H7 (cell line): ENCODE results near the gene LITAF. TPM values are rescaled to one million over a fixed set of nuclear protein-coding genes. Genes with fewer than 3 reads are reported as not detected.
A peak's percentile ranks its signal among the peaks of the same experiment; 100 is the strongest.
"Not testable (repeated sequence)": the region's sequence is repeated elsewhere in the genome, so short reads cannot be mapped to it uniquely, and the experiment has no call there.

Experiments used
- DNase-seq: peaks from one replicate; pipeline ENCODE4 v3.0.0; 2012
- H3K27me3 ChIP-seq: 2 replicates; pipeline ENCODE4 v1.6.0; 2011; ENCODE audit warnings: mild to moderate bottlenecking, low read length; ENCODE audit not compliant: control insufficient read depth, insufficient read depth
- H3K36me3 ChIP-seq: replicated peaks from 2 replicates; pipeline ENCODE4 v1.5.1; 2011; ENCODE audit warnings: low read length; ENCODE audit not compliant: control insufficient read depth, insufficient read depth
- H3K4me3 ChIP-seq: 2 replicates; pipeline ENCODE4 v1.5.1; 2011; ENCODE audit warnings: low read depth, mild to moderate bottlenecking, control low read depth, low read length, moderate library complexity; ENCODE audit not compliant: insufficient read depth
- total RNA-seq: library from RNA; depleted of rRNA; stranded (reverse); fragments of >200 nt; shearing (Covaris generic); gene quantifications from 2 replicates; pipeline ENCODE4 v1.2.3, GENCODE V29; 2014

Gene LITAF
- total RNA-seq, 1 experiment from 2014 or later: 71.8 TPM

DNA sequence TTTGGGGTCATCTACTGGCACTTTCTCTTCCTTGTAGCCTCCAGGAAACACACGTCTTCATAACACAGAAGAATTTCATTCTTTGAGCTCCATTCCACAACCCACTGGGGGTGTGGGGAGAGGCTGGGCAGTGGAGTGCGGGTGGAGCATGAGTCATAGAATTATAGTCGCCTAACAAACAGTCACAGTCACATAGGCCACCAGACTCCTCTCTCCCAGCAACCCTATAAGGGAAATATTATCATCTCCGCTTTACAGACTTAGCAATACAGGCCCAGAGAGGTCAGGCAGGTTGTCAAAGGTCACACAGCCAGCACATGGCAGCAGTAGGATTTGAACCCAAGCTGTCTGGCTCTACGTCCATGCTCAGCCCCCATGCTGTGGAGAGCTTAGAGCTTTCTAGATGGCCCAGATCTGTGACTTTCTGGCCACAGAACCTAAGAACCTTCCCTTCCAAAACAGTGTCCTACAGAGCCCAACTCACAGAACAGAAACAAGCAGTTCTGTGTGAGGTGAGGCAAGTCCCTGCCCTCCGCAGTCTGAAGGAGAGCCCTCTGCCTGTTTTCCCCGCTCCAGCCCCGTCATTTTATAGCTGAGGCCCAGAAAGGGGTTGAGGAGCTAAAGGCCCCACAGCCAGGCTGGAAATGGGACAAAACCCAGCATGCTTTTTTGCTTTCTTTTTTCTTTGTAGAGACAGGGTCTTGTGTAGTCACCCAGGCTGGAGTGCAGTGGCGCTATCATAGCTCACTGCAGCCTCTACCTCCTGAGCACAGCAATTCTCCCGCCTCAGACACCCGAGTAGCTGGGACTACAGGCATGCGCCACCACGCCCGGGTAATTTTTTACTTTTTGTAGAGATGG lies 10.7 kb upstream of the LITAF start:
- H3K4me3 ChIP-seq: no peak overlapping the region
- DNase-seq: no peak
- H3K36me3 ChIP-seq: no peaks in the 10 kb centered on the region
- no peaks in the 10 kb centered on the region for H3K27me3 ChIP-seq

DNA sequence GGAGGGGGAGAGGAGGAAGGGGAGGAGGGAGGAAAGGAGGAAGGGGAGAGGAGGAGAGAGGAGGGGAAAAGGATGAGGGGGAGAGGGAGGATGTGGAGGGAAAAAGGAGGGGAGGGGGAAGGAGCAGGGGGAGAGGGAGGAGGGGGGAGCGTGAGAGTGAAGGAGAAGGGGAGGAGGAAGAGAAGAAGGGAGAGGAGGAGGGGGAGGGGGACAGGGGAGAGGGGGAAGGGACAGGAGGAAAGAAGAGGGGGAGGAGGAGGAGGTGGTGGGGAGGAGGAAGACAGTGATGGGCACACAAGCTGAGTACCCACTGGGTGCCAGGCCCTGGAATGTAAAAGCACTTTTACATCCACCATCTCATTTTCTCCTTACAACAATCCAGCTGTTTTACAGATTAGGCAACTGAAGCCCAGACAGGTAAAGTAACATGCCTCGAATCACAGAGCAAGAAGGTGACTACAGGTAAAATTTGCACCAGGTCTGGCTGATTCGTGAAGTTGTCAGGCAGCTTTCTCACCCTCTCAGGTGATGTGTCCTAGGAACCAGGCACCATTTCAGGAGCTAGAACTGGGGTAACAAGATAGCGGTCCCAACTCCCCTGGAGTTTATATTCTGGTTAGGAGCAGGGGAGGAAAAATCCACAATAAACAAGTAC lies 10.0 kb upstream of the LITAF start:
- Histone ChIP-seq H3K27me3 (no peaks in the 10 kb centered on the region), H3K4me3 (no peak overlapping the region), H3K36me3 (no peaks in the 10 kb centered on the region)
- peak; percentile 43 for DNase-seq

DNA sequence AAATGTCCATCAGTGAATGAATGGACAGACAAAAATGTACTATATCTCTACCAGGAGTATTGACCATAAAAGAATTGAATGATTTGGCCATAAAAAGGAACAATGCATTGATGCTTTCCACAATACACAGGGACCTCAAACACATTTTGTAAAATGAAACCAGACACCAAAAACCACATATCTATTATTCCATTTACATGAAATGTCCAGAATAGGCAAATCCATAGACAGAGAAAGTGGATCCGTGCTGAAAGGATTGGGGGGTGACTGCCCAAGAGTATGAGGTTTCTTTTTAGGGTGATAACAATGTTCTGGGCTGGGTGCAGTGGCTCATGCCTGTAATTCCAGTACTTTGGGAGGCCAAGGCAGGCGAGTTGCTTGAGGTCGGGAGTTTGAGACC lies 6.9 kb upstream of the LITAF start:
- H3K4me3 ChIP-seq: no peak overlapping the region
- no peak for DNase-seq
- H3K36me3 ChIP-seq: no peaks in the 10 kb centered on the region
- H3K27me3 ChIP-seq: no peaks in the 10 kb centered on the region

DNA sequence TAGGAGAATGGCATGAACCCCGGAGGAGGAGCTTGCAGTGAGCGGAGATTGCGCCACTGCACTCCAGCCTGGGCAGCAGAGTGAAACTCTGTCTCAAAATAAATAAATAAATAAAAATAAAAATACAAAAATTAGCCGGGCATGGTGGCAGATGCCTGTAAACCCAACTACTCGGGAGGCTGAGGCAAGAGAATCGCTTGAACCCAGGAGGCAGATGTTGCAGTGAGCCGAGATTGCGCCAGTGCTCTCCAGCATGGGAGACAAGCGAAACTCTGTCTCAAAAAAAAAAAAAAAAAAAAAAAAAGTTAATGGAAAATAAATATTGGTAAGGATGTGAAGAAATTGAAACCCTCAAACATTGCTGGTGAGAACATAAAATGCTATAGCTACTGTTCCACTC lies 6.4 kb upstream of the LITAF start:
- not testable (repeated sequence) for DNase-seq, H3K27me3 ChIP-seq, H3K36me3 ChIP-seq, H3K4me3 ChIP-seq

DNA sequence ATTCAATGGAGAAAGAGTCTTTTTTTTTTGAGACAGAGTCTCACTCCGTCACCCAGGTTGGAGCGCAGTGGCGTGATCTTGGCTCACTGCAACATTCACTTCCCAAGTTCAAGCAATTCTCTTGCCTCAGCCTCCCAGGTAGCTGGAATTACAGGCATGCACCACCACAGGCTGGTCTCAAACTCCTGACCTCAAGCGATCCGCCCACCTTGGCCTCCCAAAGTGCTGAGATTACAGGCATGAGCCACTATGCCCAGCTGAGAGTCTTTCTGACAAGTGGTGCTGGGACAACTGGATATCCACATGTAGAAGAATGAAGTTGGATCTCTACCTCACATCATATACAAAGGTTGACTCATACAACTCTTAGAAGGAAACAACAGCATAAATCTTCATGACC lies 4.9 kb upstream of the LITAF start:
- H3K27me3 ChIP-seq: not testable (repeated sequence)

DNA sequence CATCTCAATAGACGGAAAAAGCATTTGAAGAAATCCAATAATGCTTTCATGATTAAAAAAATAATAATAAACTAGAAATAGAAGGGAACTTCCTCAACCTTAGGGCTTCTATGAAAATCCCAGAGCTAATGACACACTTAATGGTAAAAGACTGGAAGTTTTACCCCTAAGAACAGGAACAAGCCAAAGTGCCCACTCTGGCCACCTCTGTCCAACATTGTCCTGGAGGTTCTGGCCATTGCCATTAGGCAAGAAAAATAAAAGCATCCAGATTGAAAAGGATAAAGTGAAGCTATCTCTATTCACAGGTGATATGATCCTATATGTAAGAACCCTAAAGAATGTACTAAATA lies 2.5 kb upstream of the LITAF start:
- no peak overlapping the region for H3K4me3 ChIP-seq
- no peaks in the 10 kb centered on the region for H3K36me3 ChIP-seq
- DNase-seq: no peak
- peaks cover 4% of the 10 kb centered on the region for H3K27me3 ChIP-seq

More for the DNA sequence above, 4.9 kb upstream of the LITAF start:
- H3K4me3 ChIP-seq, DNase-seq, H3K36me3 ChIP-seq: not testable (repeated sequence)

DNA sequence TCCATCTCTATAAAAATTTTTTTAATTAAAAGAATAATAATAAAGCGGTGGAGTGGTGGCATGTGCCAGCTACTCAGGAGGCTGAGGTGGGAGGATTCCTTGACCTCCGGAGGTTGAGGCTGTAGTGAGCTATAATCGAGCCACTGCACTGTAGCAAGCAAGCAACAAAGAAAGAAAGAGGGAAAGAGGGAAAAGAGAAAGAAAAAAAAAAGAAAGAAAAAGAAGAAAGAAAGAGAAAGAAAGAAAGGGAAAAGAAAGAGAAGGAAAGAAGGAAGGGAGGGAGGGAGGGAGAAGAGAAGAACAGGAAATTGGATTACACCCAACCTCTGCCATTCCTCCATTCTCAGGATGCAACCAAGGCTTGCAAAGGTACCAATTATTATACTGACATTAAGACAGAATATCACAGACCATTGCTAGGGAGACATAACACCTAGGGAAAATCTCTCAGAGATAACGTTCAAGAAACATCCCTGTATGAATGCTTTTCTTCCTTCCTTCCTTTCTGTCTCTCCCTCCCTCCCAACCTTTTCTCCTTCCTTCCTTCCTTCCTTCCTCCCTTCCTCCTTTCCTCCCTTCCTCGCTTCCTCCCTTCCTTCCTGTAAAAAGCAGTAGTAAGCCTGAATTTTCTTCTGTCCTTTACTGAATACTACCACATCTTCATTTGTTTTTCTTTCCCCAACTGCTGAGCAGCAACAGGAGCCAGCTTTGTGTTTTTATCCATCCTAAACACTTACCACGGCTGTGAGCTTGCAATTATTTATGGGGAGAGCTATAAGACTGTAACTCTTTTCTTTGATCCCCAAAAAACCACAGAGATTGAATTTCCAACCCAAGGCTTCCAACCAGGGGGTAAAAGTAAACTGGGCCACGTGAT lies 1.8 kb upstream of the LITAF start:
- Histone ChIP-seq H3K27me3 (peaks cover 4% of the 10 kb centered on the region), H3K4me3 (no peak overlapping the region), H3K36me3 (no peaks in the 10 kb centered on the region)
- no peak for DNase-seq

DNA sequence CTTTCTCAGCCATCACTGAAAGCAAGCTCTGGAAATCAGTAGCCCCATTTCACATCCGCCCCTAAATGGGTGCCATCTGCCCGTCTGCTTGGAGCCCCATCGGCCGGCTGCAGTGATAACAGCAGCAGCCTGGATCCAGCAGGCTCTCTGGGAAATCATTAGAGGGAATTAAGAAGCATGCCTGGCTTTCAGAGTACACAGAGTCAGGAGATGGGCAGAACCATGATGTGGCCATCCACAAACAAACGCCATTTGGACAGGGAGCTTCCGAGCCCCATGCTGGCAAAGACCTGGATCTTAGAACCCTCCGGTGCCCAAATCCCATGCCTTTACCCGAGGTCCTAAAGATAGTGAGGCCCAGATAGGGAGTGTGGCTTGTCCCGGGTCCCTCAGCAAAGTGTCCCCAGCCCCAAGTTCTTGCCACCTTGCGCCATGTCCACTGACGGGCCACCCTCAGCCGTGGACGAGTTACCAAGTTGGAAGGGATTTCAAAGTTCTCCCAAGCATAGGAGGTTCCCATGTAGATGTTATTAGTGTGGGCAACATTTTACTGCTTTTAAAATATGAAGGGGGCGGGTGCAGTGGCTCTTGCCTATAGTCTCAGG lies 1.0 kb upstream of the LITAF start:
- DNase-seq: no peak
- Histone ChIP-seq H3K4me3 (peak overlapping the region; percentile 66), H3K27me3 (peaks cover 4% of the 10 kb centered on the region), H3K36me3 (no peaks in the 10 kb centered on the region)

DNA sequence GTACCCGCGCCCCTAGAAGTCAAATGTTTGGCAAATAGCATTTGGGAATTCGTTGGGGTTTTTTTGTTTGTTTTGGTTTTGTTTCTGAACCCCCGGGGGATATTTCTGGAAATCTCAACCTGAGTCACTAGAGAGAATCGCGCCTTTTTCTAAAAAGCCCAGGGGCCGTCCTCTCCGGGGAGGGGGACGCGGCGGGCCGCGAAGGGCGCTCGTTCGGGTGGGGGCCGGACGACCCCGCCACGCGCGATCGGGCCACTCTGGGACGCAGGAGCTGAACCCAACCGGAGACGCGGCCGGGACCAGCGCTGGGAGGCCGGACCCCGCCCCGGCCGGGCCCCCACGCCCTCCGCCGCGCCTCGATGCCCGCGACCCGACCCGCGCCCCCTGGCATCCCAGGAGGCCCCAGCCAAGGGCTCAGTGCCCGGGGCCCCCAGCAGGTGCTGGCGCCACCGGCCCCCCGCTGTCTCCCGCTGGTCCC lies 302 bp downstream of the LITAF start:
- Histone ChIP-seq H3K36me3 (no peaks in the 10 kb centered on the region), H3K27me3 (peaks cover 4% of the 10 kb centered on the region), H3K4me3 (peak overlapping the region; percentile 66)
- no peak for DNase-seq

DNA sequence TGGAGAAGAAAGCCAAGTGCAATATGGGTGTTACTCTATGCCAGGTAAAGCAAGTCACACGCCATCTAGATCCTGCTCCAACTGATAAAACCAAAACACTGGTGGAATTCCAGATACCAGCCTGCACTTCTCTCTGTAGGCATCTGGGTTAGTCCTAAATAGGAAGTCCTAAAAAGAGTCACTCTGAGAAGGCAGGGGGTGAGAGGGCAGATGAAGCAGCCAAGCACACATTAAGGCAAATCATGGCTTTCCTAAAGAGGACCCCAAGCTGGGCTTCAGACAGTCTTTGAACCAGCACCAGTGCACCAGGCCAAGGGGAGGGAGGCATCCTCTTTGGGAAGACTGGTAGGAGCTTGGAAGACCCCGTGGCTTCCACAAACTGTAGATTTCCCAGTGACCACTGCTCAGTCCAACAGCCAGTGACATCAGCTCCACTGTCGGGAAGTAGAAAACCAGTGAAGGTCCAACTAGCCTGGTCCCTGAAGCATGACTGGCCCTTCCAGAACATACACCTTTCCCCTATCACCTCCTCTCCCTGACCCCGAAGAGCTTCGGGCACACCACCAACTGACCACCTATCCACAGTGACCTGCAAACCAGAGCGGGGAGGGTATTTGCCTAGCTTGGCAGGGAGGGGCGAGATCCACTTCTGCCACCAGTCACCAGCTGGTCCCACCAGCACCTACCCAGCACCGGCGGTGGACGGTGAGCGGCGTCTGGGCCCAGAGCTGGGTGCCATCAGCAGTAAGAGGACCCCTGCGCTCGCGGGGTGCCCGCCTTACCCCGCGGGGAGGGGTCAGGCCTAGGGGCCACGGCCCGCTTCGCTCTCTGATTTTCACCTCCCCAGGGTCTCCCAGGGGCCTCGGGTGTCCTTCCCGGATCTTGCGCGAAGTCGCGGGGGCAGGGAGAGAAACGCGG lies 1.0 kb downstream of the LITAF start:
- peak; percentile 66 for DNase-seq
- H3K36me3 ChIP-seq: no peaks in the 10 kb centered on the region
- peaks cover 4% of the 10 kb centered on the region for H3K27me3 ChIP-seq
- peak overlapping the region; percentile 66 for H3K4me3 ChIP-seq

DNA sequence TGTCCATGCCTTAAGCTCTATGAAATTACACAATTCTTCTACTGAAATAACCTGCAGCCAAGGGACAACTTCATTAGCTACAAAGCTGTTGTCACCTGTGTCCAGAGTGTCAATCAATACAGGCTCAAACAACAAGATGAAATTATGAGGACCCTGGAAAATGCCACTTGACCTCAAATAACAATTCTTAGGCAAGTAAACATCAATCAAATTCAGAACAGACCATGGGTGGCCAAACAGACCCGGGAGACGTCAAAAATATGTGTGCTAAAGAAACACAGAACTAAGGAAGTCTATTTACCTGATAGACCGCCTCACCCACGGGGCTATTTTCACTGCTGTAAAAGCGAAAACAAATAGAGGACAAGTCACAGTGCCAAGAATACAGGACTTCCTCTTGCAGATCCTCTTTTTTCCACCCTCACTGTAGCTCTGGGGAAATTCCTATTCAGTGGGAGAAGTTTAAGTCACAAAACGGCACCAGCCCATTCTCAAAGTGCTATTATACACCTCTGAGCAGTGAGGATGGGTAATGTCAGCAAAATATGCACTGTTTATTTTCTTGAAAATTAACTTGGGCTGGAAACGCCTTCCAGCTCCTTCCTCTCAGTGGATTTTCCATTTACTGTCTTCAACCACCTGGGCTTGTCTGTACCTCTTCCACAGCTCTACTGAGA lies 2.7 kb downstream of the LITAF start:
- H3K27me3 ChIP-seq: peaks cover 4% of the 10 kb centered on the region
- H3K4me3 ChIP-seq: no peak overlapping the region
- no peak for DNase-seq
- no peaks in the 10 kb centered on the region for H3K36me3 ChIP-seq

DNA sequence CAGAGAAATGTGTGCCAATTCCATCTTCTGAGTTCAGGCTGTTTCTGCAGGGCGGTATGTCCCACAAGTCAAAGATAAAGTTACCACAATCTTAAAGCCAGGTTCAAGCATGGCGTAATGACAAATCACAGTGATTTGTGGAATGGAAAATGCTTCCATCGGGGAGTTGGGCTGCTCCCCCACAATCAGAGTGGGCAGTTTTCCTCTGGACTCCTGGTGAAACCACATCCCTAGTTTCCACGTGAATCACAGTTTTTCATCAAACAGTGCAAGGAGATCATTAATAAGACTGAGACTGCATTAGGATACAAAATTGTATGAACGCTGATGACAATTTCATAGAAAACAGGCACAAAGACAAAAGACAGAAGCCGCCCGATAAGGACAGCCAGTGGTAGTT lies 3.6 kb downstream of the LITAF start:
- Histone ChIP-seq H3K27me3 (peaks cover 4% of the 10 kb centered on the region), H3K4me3 (no peak overlapping the region)
- DNase-seq: no peak

DNA sequence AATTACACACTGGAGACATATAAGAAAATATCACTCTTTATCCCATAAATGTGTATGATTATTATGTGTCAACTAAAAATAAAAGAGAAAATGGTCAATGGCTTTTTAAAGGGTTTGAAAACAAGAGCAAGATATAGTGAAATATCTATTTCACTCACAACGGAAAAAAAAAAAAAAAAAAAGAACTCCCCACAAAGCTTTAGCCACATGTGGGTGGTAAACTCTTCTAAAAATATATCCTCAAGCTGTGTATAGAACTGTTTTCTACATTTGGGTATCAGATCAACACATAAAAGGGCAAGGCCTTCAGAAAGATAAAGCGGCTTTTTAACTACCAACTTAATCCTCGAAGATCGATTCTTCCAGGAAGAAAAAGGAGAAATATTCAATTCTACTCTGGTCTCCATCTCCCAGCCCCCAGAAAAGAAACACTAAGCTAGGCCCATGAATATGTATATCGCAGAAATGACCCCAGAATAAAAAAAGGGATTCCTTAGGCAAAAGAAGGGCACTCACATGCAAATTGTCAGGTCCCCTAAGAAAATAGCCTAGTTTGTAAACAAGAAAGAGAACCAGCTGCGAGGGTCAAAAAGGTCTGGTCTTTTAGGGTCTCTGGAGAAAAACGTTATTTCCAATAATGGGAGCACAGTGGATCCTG lies 4.4 kb downstream of the LITAF start:
- DNase-seq: peak; percentile 62
- H3K4me3 ChIP-seq: no peak overlapping the region
- H3K27me3 ChIP-seq: peaks cover 4% of the 10 kb centered on the region; the same call in 1 of the 2 replicates
- no peaks in the 10 kb centered on the region for H3K36me3 ChIP-seq

More for the DNA sequence above, 3.6 kb downstream of the LITAF start:
- no peaks in the 10 kb centered on the region for H3K36me3 ChIP-seq
